ENCODE measurements around the gene RMDN2.
A peak's percentile ranks its signal among the peaks of the same experiment; 100 is the strongest.

RMDN2 gene, protein sequence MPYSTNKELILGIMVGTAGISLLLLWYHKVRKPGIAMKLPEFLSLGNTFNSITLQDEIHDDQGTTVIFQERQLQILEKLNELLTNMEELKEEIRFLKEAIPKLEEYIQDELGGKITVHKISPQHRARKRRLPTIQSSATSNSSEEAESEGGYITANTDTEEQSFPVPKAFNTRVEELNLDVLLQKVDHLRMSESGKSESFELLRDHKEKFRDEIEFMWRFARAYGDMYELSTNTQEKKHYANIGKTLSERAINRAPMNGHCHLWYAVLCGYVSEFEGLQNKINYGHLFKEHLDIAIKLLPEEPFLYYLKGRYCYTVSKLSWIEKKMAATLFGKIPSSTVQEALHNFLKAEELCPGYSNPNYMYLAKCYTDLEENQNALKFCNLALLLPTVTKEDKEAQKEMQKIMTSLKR
- 1.3 reads per million for total RNA-seq

DNA sequence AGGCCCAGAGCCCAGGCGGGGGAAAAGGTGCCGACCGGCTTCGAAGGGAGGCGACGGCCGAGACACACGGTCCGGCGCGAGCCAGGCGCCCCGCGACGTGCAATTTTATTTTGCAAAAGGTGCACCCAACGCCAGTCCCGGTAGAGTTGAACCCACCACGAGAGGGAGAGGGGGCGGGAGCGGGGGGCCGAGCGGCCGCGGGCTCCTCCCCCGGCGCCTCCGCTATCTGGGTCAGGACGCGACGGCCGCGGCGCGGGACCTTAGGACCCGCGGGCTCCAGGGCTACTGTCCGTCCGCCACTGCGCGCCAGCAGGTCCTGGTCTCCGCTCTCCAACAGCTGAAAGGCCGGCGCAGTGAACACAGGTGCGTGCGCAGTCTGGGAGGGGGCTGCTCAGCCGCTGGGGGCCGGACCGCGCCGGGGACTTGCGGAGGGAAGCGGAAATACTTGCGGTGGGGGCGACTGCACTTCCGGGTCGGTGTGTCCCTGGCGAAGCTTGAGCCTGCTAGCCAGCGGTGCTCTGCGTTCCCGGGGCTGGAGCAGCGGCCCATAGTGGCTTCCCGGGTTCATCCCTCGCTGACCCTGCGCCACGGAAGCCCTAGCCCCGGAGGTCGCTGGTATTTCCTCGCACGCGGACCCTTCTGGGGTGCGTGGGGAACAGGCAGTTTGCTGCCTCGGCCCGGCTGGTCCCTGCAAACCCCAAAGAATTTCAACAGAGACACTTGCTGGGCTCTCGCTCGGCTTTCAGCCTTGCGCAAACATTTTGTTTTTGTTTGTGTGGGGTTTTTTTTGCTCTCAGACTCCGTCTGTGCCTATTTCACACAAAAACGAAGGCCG, at the start of gene RMDN2:
Gene RMDN2 (plus strand): TSS at position 225 of the 835 bp plus-strand sequence. CDS start 3,991 bp downstream, outside the sequence.
- peak; percentile 51 for DNase-seq

DNA sequence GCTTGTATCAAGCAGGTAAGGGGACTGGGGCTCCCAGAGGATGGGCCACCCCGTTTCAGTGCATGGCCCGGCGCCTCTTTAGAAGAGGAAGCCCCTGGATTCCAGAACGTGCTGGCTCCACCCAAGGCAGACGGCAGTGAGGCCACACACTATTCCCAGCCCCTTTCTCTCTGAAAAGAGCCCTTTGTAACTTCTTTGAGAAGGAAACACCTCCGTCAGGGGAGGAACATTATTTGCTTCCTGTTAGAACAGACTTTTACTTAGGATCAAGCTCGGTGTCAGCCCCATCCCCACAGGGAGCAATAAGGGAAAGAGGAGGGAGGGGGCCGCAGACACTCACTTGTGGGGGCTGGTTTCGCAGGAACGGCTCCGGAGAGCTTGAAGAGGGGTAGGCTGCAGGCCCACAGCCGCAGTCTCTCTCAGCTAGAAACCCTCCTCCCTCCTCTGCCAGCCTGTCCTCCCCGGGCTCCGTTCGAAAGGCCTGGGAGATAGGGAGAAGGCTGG, 49.6 kb upstream of the RMDN2 start:
- no peak for DNase-seq

DNA sequence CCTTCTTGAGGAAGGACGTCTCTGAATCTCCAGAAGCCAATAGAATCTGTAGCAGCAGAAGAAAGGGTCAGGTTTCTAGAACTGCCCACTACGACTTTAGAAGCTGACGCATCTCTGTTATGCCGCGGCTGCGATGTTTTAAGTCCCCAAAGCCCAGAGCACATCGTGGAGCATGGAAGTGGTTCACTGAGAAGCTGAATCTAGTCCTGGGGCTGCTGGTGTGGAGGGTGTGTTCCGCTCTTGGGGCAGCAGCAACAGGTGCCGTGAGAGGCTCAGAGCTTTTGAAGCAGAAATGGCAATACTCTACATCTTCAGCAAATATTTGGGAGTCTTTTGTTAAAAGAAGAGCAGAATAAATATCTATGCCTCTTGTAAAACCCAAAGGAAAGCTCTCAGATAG, 48.9 kb upstream of the RMDN2 start:
- no peak for DNase-seq

DNA sequence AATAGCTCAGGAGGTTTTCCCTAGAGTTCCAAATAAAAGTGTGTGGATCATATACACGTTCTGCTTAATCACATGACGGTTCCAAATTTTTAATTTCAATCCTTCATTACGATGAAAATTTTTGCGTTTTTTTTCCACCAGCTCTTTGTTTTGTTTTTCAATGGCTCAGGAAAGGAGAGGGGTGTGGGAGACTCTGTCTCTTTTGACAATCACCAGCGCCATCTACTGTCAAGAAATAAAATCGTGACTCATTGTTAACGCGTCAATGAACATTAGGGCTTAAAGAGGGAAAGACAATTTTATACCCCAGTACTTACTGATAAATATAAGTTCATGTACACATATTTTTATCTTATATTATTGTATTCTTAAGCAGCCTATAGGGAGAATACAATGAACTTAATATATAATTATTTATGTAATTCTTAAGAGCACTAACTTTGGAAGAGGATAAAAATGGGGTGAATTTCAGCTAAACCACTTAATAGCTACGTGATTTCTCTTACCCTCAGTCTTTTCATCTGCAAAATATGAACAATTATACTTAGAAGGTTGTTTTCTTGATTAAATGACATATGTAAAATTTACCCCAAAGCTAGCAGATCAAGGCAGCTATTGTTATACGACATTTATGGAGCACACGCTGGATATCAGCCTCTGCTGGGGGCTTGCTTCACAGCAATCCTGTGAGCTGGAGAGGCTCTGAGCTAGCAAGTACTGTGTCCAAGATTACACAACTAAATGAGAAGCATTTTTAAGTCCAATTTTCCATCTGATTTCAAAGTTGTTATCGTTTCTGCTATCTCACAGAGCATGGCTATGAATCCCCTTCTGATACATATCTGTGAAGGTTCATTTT, 47.4 kb upstream of the RMDN2 start:
- DNase-seq, result peak; percentile 25

DNA sequence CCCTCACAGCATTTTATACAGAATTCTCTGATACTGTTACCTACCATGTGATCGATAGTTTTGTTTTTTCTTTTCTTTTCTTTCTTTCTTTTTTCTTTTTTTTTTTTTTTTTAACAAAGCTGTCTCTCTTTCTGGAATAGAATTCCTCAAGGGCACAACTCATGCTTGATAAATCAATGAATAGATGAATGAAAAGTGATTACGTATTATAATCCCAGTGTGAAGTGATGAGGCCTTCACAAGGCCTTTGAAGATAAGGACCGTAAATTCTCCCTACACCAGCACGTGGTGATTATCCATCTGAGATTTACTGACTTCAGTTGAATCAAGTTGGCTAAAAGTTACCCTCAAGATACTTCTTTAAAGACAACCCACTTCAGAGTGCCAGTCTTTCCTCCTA, 46.6 kb upstream of the RMDN2 start:
- DNase-seq, result no peak

DNA sequence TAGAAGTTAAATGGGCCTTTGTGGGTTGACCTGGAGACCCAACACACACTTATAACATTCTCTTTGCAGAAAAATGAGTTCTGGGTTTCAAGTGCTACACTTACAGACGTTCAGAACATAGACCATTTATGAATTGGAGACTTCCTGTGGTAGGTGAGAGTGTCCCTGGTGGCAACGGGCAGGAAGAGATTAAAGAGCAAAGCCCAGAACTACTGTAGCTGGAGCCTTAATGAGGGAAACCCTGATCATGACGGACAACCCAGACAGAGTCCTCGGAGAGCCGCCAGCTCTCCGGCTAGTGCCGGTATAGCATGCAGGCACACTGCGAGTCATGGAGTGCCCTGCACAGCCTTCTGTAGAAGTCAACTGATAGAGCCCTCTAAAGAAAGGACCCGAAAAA, 44.5 kb upstream of the RMDN2 start:
- DNase-seq, result no peak

DNA sequence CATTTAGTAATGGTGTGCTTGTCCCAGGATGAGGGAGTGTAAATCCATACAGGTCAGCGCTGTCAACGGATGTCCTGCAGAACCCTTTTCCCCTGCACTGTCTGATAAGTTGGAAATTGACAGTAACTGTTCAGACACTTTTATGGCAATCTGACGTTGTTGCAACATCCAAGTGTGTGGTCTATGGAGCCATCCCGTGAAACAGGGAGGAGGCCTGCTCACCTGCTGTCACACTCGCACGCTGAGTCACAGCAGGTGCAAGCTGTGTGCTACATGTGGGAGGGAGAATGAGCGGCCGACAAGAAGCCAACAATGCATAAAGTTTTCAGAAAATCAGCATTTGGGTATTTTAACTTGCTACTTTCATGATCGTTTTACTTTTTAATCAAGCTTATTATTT, 43.7 kb upstream of the RMDN2 start:
- no peak for DNase-seq

DNA sequence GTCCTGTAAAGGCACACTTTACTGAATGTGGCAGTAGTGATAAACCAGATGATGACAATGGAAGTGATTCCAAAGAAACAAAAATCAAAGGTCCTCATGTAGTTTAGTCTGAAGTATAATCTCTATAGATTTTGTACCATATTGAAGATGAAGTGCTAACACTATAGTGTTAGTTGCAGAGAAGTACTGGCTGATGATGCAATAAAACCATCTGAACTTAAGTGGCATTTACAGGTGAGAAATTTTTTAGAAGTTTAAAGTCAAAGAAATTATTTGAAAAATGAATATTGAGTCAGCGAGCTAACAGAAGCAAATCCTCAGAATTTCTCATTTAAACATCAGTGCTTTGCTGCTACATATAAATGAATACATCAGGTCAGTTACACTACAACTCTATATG, 43.1 kb upstream of the RMDN2 start:
- no peak for DNase-seq

DNA sequence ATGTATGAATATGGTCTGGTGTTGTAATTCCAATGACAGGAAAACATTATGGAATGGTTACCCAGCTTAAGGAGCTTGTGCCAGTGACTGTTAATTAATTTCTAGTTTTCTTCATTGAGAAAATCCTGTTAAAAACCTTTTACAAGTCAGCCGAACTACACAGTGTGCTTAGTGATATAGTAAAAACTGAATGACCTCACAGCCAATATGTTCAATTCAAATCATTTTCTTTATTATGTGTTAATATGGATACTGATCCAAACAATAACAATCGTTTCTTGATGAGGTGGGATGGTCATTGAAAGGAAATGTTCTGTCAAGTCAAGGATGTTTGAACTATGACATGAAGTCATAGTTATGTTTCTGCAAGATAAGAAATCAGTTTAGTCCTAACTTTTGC, 41.6 kb upstream of the RMDN2 start:
- DNase-seq, result no peak

DNA sequence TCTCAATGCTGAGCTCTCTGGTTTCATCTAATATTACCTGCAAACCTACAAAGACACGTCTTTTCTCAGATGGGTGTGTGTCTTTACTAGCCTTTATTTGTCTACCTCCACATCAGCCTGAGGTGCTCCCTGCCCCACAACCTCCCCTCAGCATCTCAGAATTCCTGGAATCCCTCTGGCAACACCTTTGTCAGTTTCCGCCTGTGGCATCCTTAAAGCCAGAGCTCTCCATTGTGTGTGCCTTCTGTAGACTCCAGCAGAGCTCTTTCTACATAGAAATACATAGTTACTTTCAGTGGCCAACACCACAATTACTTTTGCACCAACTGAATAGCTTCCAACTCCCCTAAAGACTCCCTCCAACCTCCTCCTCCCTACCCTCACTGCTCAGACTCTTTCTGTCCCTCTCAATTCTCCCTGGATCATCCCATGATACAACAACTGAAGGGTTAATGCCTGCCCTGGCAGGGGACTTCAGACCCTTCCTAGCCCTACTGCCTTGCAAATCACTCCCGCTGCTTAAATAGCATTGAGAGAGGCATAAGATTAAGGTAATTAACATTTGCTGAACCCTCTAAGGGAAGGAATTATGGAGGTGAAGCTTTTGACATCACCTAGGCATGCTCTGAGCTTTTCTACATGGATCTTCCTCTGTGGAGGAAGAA, 39.6 kb upstream of the RMDN2 start:
- DNase-seq, result no peak

DNA sequence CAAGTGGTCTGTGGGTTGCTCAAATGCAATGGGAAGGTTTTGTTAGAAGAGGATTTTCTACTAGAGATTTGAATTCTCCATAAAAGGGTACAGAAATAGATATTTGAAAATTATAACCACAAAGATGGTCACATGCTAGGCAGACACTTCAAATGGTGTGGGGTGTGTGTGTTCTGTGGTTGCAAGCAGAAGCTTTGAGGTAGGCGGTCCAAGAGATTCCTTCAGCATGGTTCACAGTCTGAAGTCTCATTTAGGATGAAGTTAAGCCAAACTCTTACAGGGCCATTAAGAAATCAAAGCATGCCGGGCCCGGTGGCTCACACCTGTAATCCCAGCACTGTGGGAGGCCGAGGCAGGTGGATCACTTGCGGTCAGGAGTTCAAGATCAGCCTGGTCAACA, 38.3 kb upstream of the RMDN2 start:
- no peak for DNase-seq

DNA sequence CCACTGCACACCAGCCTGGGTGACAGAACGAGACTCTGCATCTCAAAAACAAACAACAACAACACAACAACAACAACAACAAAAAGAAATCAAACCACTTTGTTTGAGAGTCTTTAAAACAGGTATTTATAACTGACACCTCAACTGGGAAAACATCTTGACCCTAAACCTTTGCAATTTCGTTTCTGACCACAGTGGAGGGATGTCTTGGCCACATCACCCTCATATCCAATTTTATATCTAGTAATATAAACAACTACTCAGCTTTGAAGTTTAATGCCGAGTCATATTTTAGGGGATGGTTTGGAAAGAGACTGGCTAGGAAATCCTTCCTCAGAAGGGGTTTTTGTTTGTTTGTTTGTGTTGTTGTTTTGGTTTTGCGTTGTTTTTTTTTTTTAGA, 37.8 kb upstream of the RMDN2 start:
- no peak for DNase-seq

DNA sequence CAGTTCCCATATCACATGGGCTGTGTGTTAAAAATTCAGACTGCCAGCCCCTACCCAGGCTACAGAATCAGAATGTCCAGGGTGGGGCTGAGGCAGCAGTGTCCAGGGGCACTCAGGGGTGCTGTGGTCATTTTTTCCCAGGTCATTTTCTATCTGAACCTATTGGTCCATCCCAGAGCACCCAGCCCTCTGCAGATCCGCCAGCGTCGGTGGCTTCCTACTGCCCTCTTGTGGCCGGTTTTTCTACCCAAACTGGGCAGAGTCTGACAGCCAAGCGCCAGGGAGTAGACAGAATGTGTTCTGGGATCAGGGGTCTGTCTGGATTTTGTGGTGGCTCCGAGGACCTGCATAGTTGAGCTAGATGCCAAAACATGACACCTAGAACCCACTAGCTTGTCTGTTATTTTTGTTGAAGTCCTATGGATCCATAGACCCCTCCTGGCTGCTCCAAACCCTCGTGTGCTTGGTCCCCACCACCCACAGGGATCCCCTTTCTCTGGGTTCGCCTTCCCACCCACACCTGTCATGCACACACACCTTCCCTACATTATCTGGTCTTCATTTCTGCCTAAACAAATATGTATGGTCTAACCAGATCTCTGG, 34.1 kb upstream of the RMDN2 start:
- DNase-seq, result peak; percentile 43

DNA sequence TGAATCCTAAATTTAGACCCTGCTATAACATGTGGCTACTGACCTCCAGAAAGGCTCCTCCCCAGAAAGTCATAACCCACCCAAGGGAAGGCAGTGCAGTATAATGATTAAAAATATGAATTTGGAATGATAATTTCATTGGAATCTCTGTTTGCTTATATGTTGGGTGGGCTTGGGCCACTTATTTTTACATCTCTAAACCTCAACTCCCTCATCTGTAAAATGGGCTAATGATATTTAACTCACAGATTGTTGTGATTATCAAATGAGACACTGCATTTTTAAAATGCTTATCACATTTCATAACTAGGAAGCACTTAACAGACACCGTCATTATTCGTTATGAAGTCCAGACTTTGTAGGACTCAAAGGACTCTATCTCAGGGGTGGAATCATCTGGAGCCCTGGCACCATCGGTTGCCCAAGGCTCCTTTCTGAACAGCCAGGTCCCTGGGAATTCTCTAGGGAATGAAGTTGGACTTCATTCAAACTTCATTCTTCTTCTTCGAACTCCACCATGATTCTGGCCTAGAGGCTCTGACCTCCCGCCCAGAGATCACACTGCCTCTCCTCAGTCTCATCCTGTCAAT, 33.1 kb upstream of the RMDN2 start:
- no peak for DNase-seq

DNA sequence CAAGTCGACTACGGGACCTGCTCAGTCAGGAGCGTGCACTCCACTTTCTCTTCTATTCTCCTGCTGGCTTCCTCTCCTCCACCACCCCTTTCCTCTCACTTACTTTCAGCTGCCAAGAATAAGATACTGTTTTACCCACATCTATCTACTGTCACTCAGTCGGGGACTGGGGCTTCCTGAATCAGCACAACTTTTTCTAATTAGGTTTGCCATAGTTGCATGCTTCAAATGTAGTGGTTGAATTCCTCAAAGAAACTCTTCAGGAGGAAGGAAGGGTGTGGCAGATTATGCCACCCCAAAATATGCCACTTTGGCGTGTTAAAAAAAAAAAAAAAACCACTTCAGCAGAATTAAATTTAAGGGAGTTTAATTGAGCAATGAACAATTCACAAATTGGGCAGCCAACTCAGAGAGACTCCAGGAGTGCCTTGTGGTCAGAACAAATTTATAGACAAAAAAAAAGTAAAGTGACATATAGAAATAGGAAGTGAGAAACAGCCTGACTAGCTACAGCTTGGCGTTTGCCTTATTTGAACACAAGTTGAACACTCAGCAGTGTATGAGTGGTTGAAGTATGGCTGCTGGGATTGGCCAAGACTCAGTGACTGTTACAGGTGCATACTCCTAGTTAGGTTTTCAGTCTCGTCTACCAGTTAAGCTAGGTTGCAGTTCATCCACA, 32.5 kb upstream of the RMDN2 start:
- no peak for DNase-seq

DNA sequence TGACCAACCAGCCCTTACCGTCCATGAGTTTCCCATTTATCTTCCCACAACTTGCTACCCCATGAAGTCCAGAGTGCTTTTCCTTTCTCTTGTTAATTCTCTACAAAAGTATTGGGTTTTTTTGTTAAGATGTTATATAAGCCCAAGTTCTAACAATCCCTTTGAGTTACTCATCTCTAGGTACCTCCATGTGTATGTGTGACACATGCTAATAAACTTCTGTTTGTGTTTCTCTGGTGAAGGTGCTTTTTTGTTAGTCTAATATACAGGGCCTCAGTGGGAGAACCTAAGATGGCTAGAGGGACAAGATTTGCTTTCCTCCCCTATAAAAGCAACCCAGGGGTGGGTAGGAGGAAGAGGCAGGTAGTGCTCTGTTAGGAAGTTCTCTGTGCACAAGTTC, 31.8 kb upstream of the RMDN2 start:
- no peak for DNase-seq

DNA sequence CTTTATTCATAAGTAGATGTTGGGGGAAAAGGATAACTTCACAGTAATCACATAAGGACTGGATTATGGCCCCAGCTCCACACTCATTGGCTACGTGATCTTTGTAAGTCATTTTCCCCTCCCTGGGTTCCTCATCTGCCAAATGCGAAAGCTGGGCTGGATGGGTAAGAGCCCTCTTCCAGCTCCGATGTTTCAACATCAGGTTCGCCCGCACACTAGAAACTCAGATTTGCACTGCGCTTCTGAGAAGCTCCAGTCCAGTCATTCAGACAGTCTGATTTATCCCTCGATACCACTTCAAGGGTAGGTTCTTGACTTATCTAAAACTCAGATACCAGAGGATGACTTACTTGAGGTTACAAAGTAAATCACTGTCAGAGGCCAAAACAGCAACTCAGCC, 31.0 kb upstream of the RMDN2 start:
- no peak for DNase-seq

DNA sequence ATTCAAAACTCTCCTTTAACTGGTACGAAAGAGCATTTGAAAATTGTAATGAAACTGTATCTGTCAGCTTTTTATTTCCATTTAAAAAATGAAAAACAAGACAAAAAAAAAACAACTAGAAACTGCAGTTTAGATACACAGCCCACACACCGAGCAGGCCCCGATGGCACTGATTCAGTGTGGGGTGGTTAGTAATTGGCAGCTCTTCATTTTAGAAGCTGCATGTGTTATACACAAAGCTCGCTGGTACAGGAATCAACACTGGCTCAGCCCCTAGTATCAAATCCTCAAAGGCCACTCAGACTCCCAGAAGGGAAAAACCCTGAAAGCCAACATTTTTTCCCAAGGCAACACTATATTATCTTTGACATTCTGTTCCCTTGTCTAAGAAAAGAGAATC, 30.5 kb upstream of the RMDN2 start:
- no peak for DNase-seq

DNA sequence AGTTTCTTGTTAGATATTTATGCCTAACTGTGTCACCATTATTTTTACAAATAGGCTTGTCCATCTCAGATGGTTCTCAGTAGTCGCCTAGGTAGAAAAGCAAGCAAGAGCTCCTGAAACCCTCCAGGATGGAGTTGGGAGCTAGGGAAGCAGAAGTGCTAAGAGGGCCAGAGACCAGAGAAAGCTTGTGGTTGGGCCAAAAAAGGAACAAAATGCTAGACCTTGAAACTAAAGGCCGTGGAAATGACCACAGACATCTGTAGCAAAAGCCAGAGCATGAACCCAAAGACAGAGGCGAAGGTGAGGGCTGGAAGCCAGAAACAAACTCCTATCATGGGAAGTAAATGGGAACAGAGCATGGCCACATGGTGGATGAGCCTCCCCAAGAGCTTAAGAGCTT, 29.9 kb upstream of the RMDN2 start:
- DNase-seq, result no peak

DNA sequence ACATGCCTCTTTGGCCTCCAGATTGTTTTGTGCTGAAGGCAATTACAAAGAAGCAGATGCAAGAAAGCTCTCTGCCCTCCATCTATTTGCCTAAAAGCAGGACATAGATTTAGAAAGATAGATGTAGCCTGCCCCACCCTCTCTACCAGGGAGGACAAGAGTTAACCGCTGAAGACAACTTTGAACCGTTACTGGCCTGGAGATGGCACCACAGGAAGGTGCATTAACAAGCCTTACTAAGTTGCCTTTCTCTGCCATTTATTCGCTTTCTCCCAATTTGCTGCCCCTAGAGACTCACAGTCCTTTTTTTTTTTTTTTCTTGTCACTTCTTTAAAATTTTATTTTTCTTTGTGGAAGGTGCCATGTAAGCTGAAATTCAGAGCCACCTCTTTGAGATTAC, 28.8 kb upstream of the RMDN2 start:
- no peak for DNase-seq

DNA sequence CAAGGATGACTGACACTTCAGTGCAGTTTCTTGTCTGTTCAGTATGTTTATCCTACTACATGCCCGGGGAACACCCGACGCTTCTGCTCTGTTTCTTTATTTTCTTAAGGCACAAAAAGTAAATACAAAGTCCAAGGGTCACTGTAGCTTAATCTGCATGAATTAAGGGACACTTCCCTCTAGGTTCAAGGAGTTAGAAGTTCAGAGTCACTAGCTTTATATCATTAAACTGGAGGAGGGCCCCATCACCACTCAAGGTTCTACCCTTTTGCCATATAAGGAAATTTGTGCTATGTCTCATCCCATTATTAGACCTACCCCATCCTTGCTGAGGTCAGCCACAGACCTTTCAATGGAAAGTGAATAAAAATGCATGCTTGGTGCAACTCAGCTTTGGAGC, 27.6 kb upstream of the RMDN2 start:
- no peak for DNase-seq
